ENCODE data around the gene SEMA3F.

DNA sequence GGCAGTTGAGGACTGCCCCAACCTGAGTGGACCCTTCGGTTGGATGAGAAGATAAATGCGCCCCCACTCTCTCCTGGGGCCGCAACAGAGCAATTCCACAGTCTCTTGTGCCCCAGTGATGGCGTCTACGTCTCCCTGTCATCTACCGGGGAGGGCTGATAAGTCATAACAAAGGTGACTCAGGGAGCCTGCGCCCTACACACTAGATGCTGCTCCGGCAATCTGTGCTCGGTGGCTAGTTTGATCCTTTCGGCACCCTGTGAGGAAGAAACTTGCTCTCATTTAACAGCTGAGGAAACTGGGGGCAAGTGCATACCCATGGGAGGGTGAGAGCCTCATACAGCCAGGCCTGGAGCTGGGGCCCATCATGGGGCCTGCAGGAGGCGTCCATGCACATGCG lies 14.1 kb upstream of the SEMA3F start:
- no peak for TF ChIP-seq POLR2A (IDR thresholded peaks at IDR 0.05)
- TF ChIP-seq, protein P1, sequence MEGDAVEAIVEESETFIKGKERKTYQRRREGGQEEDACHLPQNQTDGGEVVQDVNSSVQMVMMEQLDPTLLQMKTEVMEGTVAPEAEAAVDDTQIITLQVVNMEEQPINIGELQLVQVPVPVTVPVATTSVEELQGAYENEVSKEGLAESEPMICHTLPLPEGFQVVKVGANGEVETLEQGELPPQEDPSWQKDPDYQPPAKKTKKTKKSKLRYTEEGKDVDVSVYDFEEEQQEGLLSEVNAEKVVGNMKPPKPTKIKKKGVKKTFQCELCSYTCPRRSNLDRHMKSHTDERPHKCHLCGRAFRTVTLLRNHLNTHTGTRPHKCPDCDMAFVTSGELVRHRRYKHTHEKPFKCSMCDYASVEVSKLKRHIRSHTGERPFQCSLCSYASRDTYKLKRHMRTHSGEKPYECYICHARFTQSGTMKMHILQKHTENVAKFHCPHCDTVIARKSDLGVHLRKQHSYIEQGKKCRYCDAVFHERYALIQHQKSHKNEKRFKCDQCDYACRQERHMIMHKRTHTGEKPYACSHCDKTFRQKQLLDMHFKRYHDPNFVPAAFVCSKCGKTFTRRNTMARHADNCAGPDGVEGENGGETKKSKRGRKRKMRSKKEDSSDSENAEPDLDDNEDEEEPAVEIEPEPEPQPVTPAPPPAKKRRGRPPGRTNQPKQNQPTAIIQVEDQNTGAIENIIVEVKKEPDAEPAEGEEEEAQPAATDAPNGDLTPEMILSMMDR (IDR thresholded peaks at IDR 0.05) = no peak
- no peak for TF ChIP-seq EP300 (IDR thresholded peaks at IDR 0.05)

All from ovary (tissue), 3 donors.